Fibroblast of lung (primary cell): ENCODE results near the gene INAFM1. TPM values are rescaled to one million over a fixed set of nuclear protein-coding genes. Genes with fewer than 3 reads are reported as not detected.

Source experiments
- DNase-seq, 2 donors: peaks; one replicate each; pipeline versions ENCODE4 v3.0.0 to v3.0.0-alpha.2; 2010; ENCODE audit warnings: low read depth in 2 of 2
- H2AFZ ChIP-seq: 2 replicates; pipeline ENCODE4 v1.5.1; 2012; ENCODE audit warnings: low read length, control low read depth, inconsistent platforms
- H3K27ac ChIP-seq: 2 replicates; pipeline ENCODE4 v1.5.1; 2011; ENCODE audit warnings: low read length, control low read depth; ENCODE audit not compliant: insufficient read depth
- H3K27me3 ChIP-seq: 2 replicates; pipeline ENCODE4 v1.5.1; 2011; ENCODE audit warnings: mild to moderate bottlenecking, low read length; ENCODE audit not compliant: control insufficient read depth, insufficient read depth
- H3K36me3 ChIP-seq: 2 replicates; pipeline ENCODE4 v1.5.1; 2011; ENCODE audit warnings: low read length; ENCODE audit not compliant: control insufficient read depth, insufficient read depth
- H3K4me1 ChIP-seq: 2 replicates; pipeline ENCODE4 v1.5.1; 2011; ENCODE audit warnings: low read length; ENCODE audit not compliant: control insufficient read depth, insufficient read depth; ENCODE audit errors: extremely low read depth
- H3K4me2 ChIP-seq: 2 replicates; pipeline ENCODE4 v1.5.1; 2011; ENCODE audit warnings: low read length, control low read depth; ENCODE audit not compliant: insufficient read depth; ENCODE audit errors: extremely low read depth
- H3K4me3 ChIP-seq, 4 experiments: fragments of 200-600 bp in 1 of 4; sonication (generic) in 1 of 4; replicated peaks in 1 of 4; 2 replicates each; pipeline ENCODE4 v1.5.1; 2011 to 2016; ENCODE audit warnings: low read length in 4 of 4, low read depth in 3 of 4, mild to moderate bottlenecking in 3 of 4, control low read depth in 2 of 4, inconsistent platforms in 1 of 4, mixed read lengths in 1 of 4; ENCODE audit not compliant: insufficient read depth in 1 of 4; ENCODE audit errors: control extremely low read depth in 1 of 4
- H3K79me2 ChIP-seq: 2 replicates; pipeline ENCODE4 v1.5.1; 2012; ENCODE audit warnings: mild to moderate bottlenecking, low read length, inconsistent platforms; ENCODE audit not compliant: control insufficient read depth, insufficient read depth
- H3K9ac ChIP-seq: 2 replicates; pipeline ENCODE4 v1.5.1; 2011; ENCODE audit warnings: mild to moderate bottlenecking, low read length, control low read depth; ENCODE audit not compliant: insufficient read depth
- H3K9me3 ChIP-seq: 2 replicates; pipeline ENCODE4 v1.5.1; 2012; ENCODE audit warnings: low read depth, low read length; ENCODE audit not compliant: control insufficient read depth, insufficient read depth
- H4K20me1 ChIP-seq: 2 replicates; pipeline ENCODE4 v1.5.1; 2011; ENCODE audit warnings: low read length; ENCODE audit not compliant: control insufficient read depth, insufficient read depth; ENCODE audit errors: extremely low read depth
- EZH2 ChIP-seq: IDR thresholded peaks from 2 replicates; pipeline ENCODE4 v1.5.1; 2012; ENCODE audit warnings: low read length, control low read depth, mild to moderate bottlenecking; ENCODE audit errors: missing control alignments
- polyA plus RNA-seq, 2 donors: library from polyadenylated mRNA; depleted of rRNA in 1 of 2; stranded (reverse) in 1 of 2; unstranded in 1 of 2; fragments of >200 nt; gene quantifications; 2 replicates each; pipeline ENCODE4 v1.2.1, GENCODE V29; 2011 to 2012; ENCODE audit warnings: missing spikeins in 1 of 2
- total RNA-seq: library from RNA; depleted of rRNA; stranded (reverse); fragments of >200 nt; gene quantifications from 2 replicates; pipeline ENCODE4 v1.2.1, GENCODE V29; 2014
- TF ChIP-seq, protein P1 (sequence below), 2 donors: IDR thresholded peaks in 1 of 2; conservative IDR thresholded peaks in 1 of 2; 1 replicate in 1 of 2; 2 replicates in 1 of 2; pipeline ENCODE4 v1.5.1; 2011 to 2012; ENCODE audit warnings: low read length in 2 of 2, control low read depth in 1 of 2, inconsistent platforms in 1 of 2, low read depth in 1 of 2, mild to moderate bottlenecking in 1 of 2

INAFM1 gene
- total and polyA plus RNA-seq, 2 donors (not counting 1 experiment from before 2014, with no cell fraction given): 2.0 to 3.6 TPM

DNA sequence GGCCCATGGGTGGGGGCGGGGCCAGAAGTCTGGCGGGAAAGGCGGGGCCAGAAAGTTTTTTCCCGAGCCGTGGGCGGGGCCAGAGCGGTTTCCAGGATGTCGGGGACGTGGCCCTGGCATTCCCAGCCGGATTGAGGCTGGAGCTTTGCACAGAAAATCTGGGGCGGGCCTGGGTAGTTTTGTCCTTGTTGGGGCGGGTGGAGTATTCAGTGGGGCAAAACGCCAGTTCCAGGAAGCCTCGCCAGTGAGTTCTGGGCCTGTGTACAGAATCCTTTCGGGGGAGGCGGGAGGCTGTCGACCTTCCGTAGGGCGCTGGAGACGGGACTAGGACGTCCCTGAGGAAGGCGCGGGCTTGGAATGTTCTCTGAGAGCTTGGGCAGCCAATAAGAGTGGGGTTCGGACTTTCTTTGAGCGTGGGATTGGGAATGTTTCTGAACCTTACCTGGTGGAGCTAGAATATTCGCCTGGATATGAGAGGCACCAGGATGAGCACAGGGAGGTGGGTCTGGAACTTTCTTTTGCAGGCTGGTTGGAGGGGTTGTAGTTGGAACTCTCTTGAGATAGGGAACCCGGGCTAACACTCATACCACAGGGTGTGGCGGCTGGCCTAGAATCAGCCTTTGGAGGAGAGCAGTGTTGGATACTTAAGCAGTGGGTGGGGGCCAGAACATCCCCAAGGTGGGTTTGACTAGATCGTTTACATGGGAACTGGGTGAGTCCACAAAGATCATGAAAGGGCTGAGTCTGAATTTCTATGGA, 17.1 kb upstream of the INAFM1 start:
- H3K9ac ChIP-seq: peak overlapping the region; percentile 76
- peak overlapping the region; percentile 96 for H3K4me2 ChIP-seq
- no peak for DNase-seq
- H3K4me1 ChIP-seq: peaks cover 9% of the 10 kb centered on the region
- no peaks in the 10 kb centered on the region for H3K9me3 ChIP-seq
- H3K36me3 ChIP-seq: peaks cover 15% of the 10 kb centered on the region
- no peak overlapping the region for H2AFZ ChIP-seq
- no peaks in the 10 kb centered on the region for H4K20me1 ChIP-seq
- H3K79me2 ChIP-seq: peaks cover 19% of the 10 kb centered on the region
- TF ChIP-seq EZH2: no peak
- TF ChIP-seq, protein P1, sequence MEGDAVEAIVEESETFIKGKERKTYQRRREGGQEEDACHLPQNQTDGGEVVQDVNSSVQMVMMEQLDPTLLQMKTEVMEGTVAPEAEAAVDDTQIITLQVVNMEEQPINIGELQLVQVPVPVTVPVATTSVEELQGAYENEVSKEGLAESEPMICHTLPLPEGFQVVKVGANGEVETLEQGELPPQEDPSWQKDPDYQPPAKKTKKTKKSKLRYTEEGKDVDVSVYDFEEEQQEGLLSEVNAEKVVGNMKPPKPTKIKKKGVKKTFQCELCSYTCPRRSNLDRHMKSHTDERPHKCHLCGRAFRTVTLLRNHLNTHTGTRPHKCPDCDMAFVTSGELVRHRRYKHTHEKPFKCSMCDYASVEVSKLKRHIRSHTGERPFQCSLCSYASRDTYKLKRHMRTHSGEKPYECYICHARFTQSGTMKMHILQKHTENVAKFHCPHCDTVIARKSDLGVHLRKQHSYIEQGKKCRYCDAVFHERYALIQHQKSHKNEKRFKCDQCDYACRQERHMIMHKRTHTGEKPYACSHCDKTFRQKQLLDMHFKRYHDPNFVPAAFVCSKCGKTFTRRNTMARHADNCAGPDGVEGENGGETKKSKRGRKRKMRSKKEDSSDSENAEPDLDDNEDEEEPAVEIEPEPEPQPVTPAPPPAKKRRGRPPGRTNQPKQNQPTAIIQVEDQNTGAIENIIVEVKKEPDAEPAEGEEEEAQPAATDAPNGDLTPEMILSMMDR (conservative IDR thresholded peaks at IDR 0.05 in 1 of 2, IDR thresholded peaks at IDR 0.05 in 1 of 2; ENCODE audit: low read depth in 1 of 2, low read length in 2 of 2): no peak
- peak overlapping the region; percentile 59 to 75 (median 70) for H3K4me3 ChIP-seq
- H3K27me3 ChIP-seq: no peaks in the 10 kb centered on the region
- peak overlapping the region; percentile 91 for H3K27ac ChIP-seq

DNA sequence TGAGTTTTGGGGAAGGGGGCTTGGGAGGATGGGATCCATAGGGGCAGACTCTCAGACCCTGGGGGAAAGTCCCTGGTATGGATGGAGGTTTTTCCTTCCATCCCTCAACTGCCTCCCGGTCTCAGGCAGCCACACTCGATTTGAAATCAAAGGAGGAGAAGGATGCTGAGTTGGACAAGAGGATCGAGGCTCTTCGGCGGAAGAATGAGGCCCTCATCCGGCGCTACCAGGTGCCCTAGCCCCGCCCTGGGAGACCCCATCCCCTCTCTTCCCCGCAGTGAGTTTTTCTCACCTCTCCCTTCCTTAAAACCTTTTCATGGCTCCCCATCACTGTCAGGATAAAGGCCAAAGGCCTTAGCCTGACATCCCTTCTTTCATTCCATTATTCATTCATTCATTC, 16.3 kb upstream of the INAFM1 start:
- peak overlapping the region; percentile 59 to 75 (median 70) for H3K4me3 ChIP-seq
- no peak overlapping the region for H2AFZ ChIP-seq
- H3K4me1 ChIP-seq: peaks cover 9% of the 10 kb centered on the region
- no peak for DNase-seq
- peak overlapping the region; percentile 96 for H3K4me2 ChIP-seq
- H3K79me2 ChIP-seq: peaks cover 19% of the 10 kb centered on the region
- no peaks in the 10 kb centered on the region for H3K27me3 ChIP-seq
- TF ChIP-seq, protein P1 (conservative IDR thresholded peaks at IDR 0.05 in 1 of 2, IDR thresholded peaks at IDR 0.05 in 1 of 2; ENCODE audit: low read depth in 1 of 2, low read length in 2 of 2): no peak
- no peak for TF ChIP-seq EZH2
- H3K9me3 ChIP-seq: no peaks in the 10 kb centered on the region
- H3K9ac ChIP-seq: peak overlapping the region; percentile 76
- peaks cover 17% of the 10 kb centered on the region for H3K36me3 ChIP-seq
- H4K20me1 ChIP-seq: no peaks in the 10 kb centered on the region
- H3K27ac ChIP-seq: peak overlapping the region; percentile 91

DNA sequence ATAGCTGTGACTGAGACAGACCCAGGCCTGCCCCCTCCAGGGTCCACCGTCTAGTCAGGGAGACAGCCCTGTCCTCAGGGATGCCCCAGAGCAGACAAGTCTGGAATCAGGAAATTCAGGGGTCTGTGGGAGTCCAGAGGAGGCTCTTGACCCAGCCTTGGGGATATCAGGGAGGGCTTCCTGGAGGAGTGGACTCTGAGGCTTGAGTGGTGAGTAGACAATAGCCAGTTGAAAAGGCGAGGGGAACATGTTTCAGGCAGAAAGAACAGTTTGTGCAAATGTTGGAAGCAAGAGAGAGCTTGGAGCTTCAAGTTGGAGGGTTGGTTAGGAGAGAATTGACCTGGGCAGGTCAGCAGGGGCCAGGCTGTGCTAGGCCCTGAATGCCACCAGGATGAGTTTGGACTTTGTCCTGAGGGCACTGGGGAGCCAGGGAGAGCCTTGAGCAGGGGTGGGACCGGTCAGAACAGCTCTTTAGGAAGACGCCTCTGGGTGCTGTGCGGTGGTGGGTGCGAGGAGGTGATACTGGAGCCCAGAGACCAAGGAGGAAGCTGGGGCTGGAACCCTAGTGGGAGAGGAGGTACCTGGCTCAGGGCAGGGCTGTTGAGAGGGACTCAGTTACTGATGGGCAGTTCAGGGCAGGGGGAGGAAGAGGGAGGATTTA, 15.7 kb upstream of the INAFM1 start:
- Histone ChIP-seq H3K36me3 (peaks cover 17% of the 10 kb centered on the region), H3K79me2 (peaks cover 19% of the 10 kb centered on the region), H3K27ac (peak overlapping the region; percentile 2), H3K9me3 (no peaks in the 10 kb centered on the region), H3K27me3 (no peaks in the 10 kb centered on the region), H3K9ac (no peak overlapping the region), H4K20me1 (no peaks in the 10 kb centered on the region), H3K4me1 (peaks cover 9% of the 10 kb centered on the region), H3K4me3 (peak overlapping the region in 1 of 4 experiments; percentile 67), H2AFZ (no peak overlapping the region), H3K4me2 (peak overlapping the region; percentile 40)
- no peak for TF ChIP-seq EZH2
- TF ChIP-seq, protein P1 (conservative IDR thresholded peaks at IDR 0.05 in 1 of 2, IDR thresholded peaks at IDR 0.05 in 1 of 2; ENCODE audit: low read depth in 1 of 2, low read length in 2 of 2): no peak
- no peak for DNase-seq
